Measurements from ENCODE around the gene ATAD5.
"Not testable (repeated sequence)": the region's sequence is repeated elsewhere in the genome, so short reads cannot be mapped to it uniquely, and the experiment has no call there.

ATAD5 gene

DNA sequence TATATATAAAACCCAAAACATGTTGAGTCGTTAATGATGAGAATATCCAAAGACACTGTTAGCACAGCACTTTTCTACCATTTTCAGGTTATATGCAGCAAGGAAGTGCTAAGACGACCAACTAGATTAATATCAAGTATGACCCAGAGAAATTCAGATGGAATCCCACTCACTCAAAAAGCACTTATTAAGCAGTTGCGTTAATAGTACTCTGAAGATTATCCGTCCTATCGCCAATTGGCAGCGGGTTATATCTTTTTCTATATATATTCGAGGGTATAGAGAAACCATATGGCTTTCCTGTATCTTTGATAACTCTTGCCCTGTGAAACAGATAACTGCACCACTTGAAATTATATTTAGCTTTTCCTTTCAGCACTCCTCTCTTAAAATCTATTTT lies 8.3 kb upstream of the ATAD5 start:
- DNase-seq: no peak

DNA sequence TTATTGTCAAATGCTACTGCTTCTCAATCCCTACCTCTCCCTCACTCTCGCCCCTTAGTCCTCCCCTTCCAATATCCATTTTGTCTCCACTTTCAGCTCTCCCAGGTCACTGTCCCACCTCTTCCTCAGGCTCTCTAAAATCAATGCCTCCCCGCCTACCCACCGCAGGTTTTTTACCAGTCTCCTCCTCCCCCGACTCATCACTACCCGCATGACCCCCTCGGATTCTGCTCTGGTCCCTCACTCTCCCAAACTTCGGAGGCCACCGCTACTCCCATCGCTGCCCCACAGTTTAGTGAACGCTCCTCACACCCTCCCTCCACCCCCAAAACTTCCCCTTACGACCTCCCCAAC lies 7.8 kb upstream of the ATAD5 start:
- no peak for DNase-seq

DNA sequence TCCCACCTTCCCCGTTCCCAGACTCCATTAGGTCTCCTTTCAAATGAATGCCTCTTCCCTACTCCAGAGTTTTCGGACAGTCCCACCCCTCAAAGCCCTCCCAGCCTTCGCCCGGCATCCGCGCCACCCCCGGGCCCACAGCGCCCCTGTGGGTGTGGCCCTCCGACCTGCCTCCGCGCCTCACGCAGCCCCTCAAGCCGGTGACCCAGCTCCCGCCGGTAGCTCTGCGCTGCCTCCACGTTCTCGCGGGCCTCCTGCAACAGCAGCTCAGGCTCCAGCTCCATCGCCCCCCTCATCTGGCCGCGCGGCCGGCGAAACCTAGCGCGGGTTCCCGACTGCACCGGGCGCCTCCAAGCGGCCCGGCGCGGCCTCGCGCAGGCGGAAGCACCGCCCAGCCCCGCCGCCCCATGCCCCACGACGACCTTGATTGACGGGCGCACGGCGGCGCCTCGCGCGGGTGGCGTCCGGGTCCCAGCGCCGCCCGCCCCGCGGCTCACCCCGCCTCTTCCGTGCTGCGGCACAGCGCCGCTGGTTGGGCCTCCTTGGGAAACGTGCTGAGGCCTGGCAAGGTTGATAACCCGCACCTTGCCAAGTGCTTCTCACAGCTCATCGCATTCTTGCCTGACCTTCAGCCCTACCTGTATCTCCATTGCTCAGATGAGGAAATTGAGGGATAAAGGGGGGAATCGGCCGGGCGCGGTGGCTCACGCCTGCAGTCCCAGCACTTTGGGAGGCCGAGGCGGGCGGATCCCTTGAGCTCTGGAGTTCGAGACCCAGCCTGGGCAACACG lies 7.2 kb upstream of the ATAD5 start, which contains the start of gene CRLF3:
TSS of gene CRLF3 (minus strand) at position 337 of the 790 bp plus-strand sequence. CDS start at position 296, 41 bp downstream.
- DNase-seq: peak; percentile 76

DNA sequence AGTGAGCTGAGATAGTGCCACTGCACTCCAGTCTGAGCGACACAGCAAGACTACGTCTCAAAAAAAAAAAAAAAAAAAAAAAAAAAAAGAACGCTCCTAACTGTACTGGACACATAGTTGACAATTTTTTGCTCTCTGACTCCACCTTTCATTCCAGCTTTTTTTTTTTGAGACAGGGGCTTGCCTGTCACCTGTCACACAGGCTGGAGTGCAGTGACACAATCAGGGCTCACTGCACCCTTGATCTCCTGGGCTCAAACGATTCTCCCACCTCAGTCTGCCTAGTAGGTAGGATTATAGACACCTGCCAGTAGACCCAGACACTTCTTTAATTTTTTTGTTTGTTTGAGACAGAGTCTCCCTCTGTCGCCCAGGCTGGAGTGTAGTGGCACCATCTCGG lies 4.7 kb upstream of the ATAD5 start:
- no peak for DNase-seq

DNA sequence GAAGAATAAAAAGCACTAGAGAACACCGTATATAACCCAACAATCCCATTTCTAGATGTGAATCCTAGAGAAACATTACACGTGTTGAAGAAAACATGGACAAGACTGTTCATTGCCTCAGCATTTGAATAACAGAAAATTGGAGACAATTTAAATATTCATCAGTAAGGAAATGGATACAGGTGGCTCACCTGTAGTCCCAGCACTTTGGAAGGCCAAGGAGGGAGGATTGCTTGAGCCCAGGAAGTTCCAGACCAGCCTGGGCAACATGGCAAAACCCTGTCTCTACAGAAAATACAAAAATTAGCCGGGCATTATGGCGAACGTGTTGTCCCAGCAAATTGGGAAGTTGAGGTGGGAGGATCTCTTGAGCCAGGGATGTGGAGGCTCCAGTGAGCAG lies 2.7 kb upstream of the ATAD5 start:
- no peak for DNase-seq

DNA sequence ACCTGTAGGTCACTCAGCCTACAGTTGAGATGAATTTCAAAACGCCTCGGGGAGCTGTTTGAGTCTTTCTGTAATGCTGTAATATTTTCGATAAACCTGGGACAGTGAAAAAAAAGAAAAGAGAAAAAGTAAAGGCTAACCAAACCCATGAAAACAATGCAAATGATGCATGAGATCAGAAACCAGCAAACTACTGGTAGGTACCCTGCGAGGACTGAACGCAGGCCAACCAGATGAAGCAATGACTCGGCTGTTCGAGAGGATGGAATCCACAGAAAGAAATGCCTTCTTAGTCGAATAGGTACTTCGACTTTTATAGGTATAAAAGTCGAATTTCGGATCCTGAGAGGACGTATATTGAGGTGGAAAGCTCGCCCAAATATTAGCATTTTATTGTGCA lies 509 bp upstream of the ATAD5 start:
- DNase-seq: no peak

DNA sequence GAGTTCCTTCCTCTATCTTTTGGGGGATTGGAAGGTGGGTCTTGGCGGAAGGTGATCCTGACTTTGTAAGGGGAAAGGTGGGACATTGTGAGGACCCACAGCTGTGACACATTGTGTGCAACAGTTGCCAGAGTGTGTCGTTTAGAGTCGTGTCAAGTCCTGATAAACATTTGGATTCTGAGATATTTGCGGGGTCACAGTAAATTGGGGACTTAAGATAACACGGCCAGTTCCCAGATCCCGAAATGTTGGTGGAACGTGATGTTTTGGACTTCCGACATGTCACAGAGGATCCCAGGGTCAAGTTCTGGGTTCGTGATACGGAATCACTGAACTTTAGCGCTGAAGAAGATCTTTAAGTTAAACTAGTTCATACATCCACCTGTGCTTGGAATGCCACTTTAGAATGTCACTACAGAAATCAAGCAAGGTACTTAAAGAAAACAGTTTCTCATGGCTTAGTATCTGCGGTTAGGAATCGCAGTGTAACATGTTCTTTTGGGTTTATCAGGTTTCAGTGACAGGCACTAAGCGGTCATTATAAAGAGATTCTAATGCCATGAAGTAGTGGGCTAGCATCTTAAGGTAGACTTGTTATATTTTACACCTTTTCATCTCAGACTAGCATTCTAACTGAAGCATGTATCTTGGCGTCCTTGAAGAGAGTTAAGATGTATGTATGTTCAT lies 815 bp downstream of the ATAD5 start:
- no peak for DNase-seq

DNA sequence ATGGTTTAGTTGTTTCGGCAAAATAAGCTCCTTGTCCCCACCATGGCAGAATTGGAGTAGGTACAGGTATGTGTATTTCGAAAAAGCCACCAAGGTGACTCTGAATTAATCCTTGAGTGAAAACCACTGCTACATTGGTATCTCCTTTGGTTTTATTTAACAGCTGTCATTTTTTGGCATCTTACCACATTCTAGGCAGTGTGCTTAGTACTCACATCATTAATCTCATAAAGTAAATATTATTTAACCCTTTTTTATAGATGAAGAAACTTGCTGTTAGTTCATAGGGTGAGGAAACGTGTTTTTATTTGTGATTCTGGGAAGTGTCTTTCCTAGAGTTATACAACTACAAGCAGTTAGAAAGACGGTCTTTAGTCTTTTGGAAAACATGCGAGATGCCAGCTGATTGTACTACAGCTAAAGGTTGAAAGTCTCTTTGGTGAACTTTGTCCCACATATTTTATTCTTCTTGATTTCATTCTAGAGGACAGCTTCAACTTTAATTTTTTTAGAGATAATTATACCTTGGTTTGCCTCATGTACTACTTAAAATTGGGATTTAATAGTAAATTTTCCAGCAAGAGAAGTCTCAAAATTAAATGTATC lies 6.5 kb downstream of the ATAD5 start:
- DNase-seq: no peak

DNA sequence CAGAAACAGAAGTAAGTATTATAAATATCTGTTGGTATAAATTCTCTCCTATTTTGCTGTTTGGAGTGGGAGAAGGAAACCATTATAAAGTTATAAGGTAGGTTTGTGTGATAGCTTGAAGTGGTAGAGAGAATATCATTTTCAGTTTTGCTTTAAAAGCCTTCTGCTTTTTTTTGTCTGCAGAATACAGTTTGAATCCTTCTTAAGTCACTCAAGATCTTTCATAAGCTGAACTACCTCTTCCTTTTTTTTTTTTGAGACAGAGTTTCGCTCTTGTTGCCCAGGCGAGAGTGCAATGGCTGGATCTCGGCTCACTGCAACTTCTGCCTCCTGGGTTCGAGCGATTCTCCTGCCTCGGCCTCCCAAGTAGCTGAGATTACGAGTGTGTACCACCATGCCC lies 9.0 kb downstream of the ATAD5 start:
- DNase-seq: no peak

DNA sequence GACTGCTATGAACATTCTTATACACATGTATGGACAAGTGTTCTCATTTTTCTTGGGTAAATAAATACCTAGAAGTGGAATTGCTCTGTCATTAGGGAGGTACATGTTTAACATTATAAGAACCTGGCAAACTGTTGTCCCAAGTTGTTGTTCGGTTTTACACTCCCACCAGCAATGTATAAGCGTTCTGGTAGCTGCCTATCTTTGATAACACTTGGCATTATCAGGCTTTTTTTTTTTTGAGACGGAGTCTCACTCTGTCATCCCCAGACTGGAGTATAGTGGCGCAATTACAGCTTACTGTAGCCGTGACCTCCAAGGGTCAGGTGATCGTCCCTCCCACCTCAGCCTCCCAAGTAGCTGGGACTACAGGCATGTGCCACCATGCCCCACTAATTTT lies 16.3 kb downstream of the ATAD5 start:
- DNase-seq: no peak

DNA sequence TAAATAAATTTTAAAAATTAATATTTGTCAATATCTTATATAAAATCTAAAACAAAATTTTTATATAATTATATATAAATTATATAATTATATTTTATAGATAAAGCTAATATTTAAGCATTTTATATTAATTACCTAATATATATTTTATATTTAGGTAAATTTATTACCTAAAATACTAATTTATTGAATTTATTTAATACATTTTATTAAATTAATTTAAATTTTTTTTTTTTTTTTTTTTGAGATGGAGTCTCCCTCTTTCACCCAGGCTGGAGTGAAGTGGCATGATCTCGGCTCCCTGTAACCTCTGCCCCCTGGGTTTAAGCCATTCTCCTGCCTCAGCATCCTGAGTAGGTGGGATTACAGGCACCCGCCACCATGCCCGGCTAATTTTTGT lies 22.4 kb downstream of the ATAD5 start:
- DNase-seq: no peak

DNA sequence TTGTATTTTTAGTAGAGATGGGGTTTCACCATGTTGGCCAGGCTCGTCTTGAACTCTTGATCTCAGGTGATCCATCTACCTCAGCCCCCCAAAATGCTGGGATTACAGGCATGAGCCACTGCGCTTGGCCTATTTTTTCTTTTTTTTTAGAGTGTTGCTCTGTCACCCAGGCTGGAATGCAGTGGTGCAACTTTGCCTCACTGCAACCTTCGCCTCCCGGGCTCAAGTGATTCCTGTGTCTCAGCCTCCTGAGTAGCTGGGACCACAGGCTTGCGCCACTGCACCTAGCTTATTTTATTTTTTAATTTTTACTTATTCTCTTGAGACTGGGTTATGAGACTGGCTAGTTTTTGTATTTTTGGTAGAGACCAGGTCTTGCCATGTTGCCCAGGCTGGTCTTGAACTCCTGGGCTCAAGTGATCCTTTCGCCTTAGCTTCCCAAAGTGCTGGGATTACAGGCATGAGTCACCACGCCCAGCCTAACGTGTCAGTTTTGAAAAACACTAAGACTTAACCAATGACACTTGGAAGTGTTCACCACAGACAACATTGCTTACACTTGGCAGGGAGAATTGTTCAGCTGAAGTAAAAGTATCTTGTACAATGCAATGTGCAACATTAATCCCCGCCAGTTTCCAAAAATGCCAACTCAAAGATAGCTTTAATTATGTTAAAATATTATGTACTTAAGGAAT lies 26.9 kb downstream of the ATAD5 start:
- no peak for DNase-seq

DNA sequence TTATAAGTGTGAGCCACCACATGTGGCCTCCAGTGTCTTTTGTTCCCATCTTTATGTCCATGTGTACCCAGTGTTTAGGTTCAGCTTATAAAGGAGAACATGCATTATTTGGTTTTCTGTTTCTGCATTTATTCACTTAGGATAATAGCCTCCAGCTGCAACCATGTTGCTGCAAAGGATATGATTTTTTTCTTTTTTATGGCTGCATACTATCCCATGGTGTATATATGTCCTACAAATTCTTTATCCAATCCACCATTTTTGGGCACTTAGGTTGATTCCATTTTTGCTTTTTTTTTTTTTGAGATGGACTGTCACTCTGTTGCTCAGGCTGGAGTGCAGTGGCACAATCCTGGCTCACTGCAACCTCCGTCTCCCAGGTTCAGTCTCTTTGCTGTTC lies 32.9 kb downstream of the ATAD5 start:
- no peak for DNase-seq

DNA sequence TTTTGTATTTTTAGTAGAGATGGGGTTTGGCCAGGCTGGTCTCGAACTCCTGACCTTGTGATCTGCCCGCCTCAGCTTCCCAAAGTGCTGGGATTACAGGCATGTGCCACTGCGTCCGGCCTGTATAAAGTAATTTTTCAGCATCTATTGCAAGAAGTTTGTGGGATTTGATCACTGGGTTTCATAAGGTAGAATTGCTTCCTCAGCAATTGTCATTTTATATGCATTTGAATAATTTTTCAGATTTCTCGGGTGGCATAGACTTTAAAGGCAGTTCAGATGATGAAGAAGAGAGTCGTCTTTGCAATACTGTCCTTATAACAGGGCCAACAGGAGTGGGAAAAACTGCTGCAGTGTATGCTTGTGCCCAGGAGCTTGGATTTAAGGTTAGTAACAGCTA lies 37.2 kb downstream of the ATAD5 start:
- DNase-seq: no peak

DNA sequence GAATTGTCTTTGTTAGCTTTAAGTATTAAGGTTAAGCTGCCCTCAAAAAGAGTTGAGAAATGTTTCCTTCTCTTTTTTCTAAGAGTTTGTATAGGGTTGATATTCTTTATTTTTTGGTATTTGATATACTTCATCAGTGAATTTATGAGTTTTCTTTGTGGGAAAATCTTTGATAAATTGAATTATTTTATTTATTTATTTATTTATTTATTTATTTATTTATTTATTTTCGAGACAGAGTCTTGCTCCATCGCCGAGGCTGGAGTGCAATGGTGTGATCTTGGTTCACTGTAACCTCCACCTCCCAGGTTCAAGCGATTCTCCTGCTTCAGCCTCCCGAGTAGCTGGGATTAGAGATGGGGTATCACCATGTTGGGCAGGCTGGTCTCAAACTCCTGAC lies 54.4 kb downstream of the ATAD5 start:
- DNase-seq: no peak

DNA sequence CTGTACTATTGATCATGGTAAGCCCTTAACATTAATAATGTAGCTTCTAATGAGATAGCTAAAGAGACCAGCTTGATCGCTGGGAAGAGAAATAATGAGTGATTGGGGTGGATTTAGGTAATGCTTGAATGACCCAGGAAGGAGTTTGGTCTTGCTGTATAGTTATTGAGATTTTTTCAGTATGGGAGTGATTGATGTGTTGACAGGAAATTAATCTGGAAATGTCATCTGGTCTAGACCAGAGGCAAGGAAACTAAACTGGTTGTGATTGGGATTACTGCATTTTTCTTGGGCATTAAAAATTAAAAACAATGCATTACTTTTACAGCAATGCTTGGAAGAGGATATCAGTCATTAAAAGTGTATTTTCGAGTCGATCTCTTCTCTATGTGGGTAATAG lies 62.5 kb downstream of the ATAD5 start:
- DNase-seq: no peak

DNA sequence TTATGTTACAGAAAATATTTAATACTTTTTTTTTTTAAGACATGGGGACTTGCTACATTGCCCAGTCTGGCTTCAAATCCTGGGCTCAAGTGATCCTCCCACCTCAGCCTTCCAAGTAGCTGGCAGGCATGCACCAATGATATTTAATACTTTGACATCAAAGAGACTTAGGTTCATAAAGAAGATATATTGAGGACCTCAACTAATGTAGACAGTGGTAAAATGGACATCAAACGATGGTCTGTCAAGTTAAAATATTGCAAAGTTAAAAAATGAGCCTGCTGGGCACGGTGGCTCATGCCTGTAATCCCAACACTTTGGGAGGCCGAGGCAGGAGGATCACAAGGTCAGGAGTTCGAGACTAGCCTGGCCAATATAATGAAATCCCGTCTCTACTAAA lies 65.5 kb downstream of the ATAD5 start:
- DNase-seq: no peak

DNA sequence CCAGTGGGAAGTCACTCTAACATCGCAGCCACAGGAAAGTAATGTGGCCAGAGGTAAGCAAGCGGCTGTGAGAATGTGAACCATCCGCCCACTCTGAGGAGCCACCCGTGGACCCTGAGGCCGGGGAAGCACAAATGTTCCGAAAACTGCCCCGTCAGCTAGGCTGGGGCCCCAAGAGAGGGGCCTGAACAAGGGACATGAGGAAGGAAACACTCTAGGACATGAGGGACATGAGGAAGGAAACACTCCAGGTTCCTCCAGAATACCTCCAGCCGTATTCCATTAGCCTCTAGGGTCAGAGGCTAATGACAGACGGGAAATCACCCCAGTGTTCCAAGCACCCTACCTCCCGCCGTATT lies 74.0 kb downstream of the ATAD5 start:
- no peak for DNase-seq

DNA sequence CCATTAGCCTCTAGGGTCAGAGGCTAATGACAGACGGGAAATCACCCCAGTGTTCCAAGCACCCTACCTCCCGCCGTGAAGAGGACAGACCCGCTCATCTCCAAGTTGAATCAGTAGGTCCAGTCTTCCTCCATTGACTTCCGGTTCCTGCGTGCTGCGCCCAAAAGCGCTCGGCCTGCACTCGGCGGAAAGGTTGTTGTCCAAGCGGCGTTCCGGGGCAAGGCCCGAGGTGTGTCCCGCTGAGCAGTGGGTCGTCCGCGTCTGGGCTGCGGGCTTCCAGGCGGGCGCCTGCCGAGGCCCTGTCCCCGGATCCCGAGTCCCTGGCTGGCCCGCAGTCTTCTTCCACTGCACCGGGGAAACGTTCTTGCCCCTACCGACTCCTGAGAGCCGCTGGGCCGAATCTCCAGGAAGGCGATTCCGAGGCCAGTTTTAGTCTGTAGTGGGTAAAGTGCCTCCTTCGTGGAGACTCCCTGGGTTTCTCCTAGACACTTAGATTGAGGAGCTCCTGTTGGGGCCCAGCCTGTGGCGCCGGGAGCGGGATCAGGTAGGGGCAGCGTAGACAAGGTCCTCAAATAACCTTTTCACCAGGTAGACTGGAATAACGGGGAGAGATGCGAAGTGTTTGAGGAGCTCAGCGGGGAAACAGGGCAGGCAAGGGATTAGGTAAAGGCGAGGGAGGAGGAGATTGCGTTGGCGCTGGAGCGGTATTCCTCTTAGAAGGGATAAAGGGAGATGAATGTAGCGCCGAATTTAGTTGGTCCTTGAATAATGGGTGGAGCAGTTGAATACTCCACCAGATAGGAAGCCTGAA lies 74.5 kb downstream of the ATAD5 start, which contains the start of gene TEFM:
TSS of gene TEFM (minus strand) at position 138 of the 811 bp plus-strand sequence. CDS start at position 98, 40 bp downstream.
- peak; percentile 62 for DNase-seq

DNA sequence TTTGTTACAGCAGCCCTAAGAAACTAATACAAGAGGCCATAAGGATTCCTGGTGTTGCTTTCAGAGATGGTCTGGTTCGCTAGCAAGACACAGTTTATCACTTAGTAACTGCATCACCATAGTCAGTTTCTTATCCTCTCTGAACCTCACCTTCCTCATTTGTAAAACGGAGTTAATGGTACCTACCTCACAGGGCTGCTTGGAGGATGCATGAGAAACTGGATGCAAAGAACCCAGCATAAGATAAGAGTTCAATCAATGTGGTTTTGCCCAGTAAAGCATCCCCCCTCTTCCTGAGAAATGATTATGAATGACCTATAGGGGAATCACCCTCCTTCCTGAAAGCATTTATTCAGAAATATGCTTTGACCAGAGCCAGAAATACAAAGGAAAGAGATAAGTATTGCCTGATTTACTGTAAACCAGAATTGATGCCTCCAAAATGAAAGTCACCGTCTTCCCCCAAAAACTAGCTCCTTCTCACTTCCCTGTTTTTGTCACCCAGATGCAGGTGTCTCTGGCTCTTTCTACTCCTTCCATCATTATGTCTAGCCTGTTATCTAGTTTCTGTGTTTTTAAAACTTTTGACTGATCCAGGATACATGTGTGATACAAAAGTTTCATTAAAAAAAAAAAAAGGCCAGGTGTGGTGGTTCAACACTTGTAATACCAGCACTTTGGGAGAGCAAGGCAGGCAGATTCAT lies 77.1 kb downstream of the ATAD5 start:
- DNase-seq: no peak

DNA sequence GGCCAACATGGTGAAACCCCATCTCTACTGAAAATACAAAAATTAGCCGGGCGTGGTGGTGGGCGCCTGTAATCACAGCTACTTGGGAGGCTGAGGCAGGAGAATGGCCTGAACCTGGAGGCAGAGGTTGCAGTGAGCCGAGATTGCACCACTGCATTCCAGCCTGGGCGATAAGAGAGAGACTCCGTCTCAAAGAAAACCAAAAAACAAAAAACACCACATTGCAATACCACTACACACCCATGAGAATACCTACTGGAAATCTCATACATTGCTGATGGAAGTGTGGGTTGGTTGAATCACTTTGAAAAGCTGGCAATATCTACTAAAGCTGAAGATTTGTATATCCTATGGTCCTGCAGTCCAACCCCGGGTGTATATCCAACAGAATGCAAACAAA lies 78.4 kb downstream of the ATAD5 start:
- not testable (repeated sequence) for DNase-seq

DNA sequence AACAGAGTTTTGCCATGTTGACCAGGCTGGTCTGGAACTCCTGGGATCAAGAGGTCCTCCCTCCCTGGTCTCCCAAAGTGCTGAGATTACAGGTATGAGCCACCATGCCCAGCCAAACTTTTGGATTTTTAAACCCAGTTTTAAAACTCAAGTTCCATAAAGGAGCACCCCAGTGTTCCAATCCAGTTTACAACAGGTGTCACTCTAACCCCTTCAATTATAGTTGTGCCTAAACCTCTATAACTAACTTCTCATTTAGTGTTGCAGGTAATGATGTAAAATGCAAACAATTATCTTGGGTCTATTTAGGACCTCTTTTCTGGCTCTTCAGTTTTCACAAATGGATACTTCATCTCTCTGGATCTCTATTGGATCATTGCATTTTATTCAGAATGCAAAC lies 82.2 kb downstream of the ATAD5 start:
- DNase-seq: no peak
